Progenitor cell of endocrine pancreas (in vitro differentiated cells): Measurements from ENCODE around the gene DRD1. TPM values are rescaled to one million over a fixed set of nuclear protein-coding genes. Genes with fewer than 3 reads are reported as not detected.
A peak's percentile ranks its signal among the peaks of the same experiment; 100 is the strongest.

Experiments used
- DNase-seq: peaks from one replicate; pipeline ENCODE4 v3.0.0; 2021; ENCODE audit warnings: low spot score; ENCODE audit not compliant: unreplicated experiment
- H3K27ac Mint-ChIP-seq: 2 replicates; pipeline ENCODE4 v1.8.0; 2021; ENCODE audit warnings: mild to moderate bottlenecking, moderate library complexity, mixed read lengths
- H3K27me3 Mint-ChIP-seq: 2 replicates; pipeline ENCODE4 v1.8.0; 2021; ENCODE audit warnings: mixed read lengths
- H3K36me3 Mint-ChIP-seq: 2 replicates; pipeline ENCODE4 v1.8.0; 2022; ENCODE audit warnings: mixed read lengths; ENCODE audit not compliant: insufficient read depth
- H3K4me1 Mint-ChIP-seq: 2 replicates; pipeline ENCODE4 v1.8.0; 2021; ENCODE audit warnings: low read depth, mixed read lengths
- H3K4me3 Mint-ChIP-seq: 2 replicates; pipeline ENCODE4 v1.8.0; 2021; ENCODE audit warnings: low read depth, mild to moderate bottlenecking, moderate library complexity, mixed read lengths
- H3K9me3 Mint-ChIP-seq: 2 replicates; pipeline ENCODE4 v1.8.0; 2021; ENCODE audit warnings: low read depth, mixed read lengths
- total RNA-seq: library from RNA; stranded (reverse); gene quantifications from 2 replicates; pipeline ENCODE4 v1.2.1, GENCODE V29; 2021
- TF ChIP-seq, protein P1 (sequence below): fragments of 200-600 bp; sonication (generic); IDR thresholded peaks from one replicate; pipeline ENCODE4 v1.5.0; 2021; ENCODE audit warnings: antibody characterized with exemption, mild to moderate bottlenecking; ENCODE audit not compliant: unreplicated experiment

DRD1 gene
- total RNA-seq, 1 donor from 2014 or later: not detected

DNA sequence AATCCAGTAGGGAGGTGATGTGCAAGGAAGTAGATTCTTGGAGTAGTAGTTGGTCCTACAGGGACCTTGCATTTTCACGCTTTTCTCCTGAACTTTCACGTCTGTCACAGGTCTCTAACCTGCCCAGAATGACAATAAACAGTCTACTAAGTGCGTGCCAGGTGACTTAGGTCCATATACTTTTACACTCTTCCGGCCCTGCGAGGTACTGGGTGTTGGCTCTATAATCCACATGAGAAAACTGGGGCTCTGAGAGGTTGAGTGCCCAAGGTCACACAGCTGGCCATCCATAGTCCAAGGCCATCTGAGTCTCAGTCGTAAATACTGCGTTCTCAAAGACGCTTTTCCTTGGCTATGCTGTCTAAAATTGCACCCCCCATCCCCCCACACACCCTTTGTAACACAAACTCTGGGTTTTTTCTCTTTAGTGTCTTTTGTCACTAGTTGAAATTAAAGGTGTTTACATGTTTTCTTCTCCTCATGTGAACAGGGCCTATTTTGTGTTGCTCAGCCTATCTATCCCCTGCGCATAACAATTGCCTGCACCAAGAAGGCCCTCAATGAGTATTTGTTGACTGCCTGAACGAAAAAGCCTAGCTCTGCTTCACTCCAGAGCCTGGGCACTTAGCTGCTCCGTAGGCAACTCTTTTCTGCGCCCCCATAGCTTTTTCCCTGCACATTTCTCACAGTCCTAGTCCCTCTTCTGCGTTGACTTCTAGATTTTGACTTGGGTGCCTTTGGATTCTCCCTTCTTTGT, 35.3 kb upstream of the DRD1 start:
- peaks cover 22% of the 10 kb centered on the region for H3K36me3 Mint-ChIP-seq
- H3K4me3 Mint-ChIP-seq: peak overlapping the region; percentile 96
- peak overlapping the region; percentile 95 for H3K27ac Mint-ChIP-seq
- TF ChIP-seq, protein P1, sequence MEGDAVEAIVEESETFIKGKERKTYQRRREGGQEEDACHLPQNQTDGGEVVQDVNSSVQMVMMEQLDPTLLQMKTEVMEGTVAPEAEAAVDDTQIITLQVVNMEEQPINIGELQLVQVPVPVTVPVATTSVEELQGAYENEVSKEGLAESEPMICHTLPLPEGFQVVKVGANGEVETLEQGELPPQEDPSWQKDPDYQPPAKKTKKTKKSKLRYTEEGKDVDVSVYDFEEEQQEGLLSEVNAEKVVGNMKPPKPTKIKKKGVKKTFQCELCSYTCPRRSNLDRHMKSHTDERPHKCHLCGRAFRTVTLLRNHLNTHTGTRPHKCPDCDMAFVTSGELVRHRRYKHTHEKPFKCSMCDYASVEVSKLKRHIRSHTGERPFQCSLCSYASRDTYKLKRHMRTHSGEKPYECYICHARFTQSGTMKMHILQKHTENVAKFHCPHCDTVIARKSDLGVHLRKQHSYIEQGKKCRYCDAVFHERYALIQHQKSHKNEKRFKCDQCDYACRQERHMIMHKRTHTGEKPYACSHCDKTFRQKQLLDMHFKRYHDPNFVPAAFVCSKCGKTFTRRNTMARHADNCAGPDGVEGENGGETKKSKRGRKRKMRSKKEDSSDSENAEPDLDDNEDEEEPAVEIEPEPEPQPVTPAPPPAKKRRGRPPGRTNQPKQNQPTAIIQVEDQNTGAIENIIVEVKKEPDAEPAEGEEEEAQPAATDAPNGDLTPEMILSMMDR: no peak
- H3K27me3 Mint-ChIP-seq: peaks cover 25% of the 10 kb centered on the region
- DNase-seq: no peak
- H3K9me3 Mint-ChIP-seq: no peaks in the 10 kb centered on the region
- H3K4me1 Mint-ChIP-seq: peaks cover 21% of the 10 kb centered on the region

DNA sequence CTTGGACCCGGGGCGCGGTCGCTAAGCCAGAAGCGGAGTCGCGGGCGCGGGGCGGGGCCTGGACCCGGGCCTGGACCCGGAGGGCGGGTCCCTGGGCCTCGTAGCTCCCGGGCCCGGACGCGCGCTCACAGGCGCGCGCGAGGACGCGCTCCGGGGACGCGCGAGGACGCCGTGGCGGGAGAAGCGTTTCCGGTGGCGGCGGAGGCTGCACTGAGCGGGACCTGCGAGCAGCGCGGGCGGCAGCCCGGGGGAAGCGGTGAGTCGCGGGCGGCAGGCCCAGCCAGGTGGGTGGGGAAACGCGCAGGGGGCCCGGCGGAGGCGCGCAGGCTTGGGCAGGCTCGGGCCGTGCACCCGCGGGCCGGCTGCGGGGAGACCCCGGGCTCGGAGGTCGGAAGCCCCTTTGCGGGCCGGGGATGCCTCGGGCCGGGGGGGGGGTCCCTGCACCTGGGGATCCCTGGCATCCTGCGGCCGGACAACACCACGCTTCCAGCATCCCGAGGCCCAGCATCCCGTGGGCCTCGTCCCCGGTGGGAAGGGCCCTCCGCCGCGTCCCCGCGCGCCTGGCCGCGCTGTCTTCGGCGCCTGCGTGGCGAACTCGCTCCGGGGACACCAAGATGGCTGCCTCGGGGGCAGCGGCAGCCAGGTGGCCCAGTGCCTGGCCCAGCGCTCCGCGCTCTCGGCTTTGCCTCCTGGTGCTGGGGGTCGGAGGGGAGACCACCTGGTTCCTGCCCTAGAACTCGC, 34.6 kb upstream of the DRD1 start, which contains the start of gene SFXN1:
Gene SFXN1, plus strand, starts transcription at position 177 of the 741 bp plus-strand sequence. CDS start 13,544 bp downstream, outside the sequence.
- Mint-ChIP-seq H3K27me3 (peaks cover 30% of the 10 kb centered on the region), H3K4me3 (peak within 1 kb of the TSS; percentile 96), H3K4me1 (peaks cover 21% of the 10 kb centered on the region), H3K27ac (peak within 1 kb of the TSS; percentile 95), H3K9me3 (no peaks in the 10 kb centered on the region), H3K36me3 (peaks cover 15% of the 10 kb centered on the region)
- TF ChIP-seq, protein P1: no peak
- peak; percentile 67 for DNase-seq

DNA sequence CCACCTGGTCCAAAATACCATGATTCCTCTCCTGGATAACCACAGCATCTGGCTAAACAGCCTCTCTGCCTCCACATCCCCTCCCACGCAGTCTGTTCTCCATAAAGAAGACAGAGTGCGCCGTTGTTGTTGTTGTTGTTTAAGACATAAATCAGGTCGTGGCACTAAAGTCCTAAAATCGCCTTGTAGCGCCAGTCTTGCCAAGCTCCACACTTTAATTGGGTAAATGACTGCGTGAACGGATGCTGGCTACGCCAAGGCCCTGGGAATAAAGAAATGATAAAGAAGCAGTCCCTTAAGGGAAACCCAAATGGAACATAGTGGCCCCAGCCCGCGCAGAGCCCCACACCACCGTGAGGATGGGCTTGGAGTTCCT, 34.0 kb upstream of the DRD1 start:
- TF ChIP-seq, protein P1: no peak
- Mint-ChIP-seq H3K9me3 (no peaks in the 10 kb centered on the region), H3K27me3 (peaks cover 30% of the 10 kb centered on the region), H3K27ac (peak overlapping the region; percentile 75), H3K36me3 (peaks cover 11% of the 10 kb centered on the region), H3K4me3 (peak overlapping the region; percentile 78), H3K4me1 (peaks cover 21% of the 10 kb centered on the region)
- DNase-seq: no peak

DNA sequence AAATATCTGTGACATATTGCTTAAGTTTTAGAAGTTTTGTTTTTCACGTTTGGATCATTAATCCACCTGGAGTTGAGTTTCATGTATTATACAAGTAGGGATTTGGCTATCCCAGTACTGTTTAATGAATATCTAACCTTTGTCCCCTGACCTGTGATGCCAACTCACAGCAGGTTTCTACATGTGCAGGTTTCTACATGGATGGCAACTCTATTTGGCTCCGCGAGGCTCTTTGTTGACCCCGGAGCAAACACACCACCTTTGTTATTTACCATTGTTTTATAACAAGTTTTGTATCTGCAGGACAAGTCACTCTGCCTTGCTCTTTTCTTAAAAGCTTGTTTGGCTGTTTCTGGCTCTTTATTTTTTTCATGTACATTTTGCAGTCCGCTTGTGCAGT, 33.5 kb upstream of the DRD1 start:
- TF ChIP-seq, protein P1: no peak
- Mint-ChIP-seq H3K9me3 (no peaks in the 10 kb centered on the region), H3K4me3 (peak overlapping the region; percentile 78), H3K27ac (no peak overlapping the region), H3K36me3 (peaks cover 8% of the 10 kb centered on the region), H3K27me3 (peaks cover 30% of the 10 kb centered on the region), H3K4me1 (peaks cover 19% of the 10 kb centered on the region)
- DNase-seq: no peak

DNA sequence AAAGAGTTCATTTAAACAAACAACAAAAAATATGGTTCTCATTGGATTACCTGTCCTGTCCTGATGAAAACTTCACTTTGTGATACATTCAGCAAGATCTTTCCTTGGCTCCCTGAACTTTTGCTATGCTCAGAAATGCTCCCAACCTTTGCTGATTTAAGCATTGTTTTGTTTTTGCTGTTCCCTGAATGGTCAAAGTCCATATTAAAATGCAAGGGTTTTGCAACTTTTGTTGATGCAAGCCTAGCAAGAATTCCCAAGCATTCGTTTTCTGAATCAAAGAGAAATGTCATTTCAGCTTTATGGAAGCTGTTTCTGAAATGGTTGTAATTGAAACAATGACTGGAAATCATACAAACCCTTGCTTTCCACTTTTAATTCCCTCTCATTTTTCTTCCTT, 31.3 kb upstream of the DRD1 start:
- H3K27me3 Mint-ChIP-seq: peaks cover 39% of the 10 kb centered on the region
- H3K4me1 Mint-ChIP-seq: peaks cover 10% of the 10 kb centered on the region
- no peak overlapping the region for H3K4me3 Mint-ChIP-seq

More for the DNA sequence above, 31.3 kb upstream of the DRD1 start:
- H3K36me3 Mint-ChIP-seq: no peaks in the 10 kb centered on the region
- TF ChIP-seq, protein P1: no peak
- no peak overlapping the region for H3K27ac Mint-ChIP-seq
- H3K9me3 Mint-ChIP-seq: no peaks in the 10 kb centered on the region
- DNase-seq: no peak
